K562 (cell line): ENCODE measurements around the gene SLCO1B1. TPM values are rescaled to one million over a fixed set of nuclear protein-coding genes. Genes with fewer than 3 reads are reported as not detected.

Experiments used
- MBD2 ChIP-seq: sonication (generic); IDR thresholded peaks from 2 replicates; pipeline ENCODE4 v1.6.1; 2016; ENCODE audit warnings: low read depth, borderline replicate concordance
- PHB2 ChIP-seq: fragments of 450-650 bp; IDR thresholded peaks from 2 replicates; pipeline ENCODE4 v1.6.1; 2017; ENCODE audit warnings: low read depth
- POLR2B ChIP-seq: fragments of 450-650 bp; IDR thresholded peaks from 2 replicates; pipeline ENCODE4 v1.6.1; 2018; ENCODE audit warnings: low read depth; ENCODE audit not compliant: partially characterized antibody
- PPARD ChIP-seq: fragments of 250-450 bp; sonication (Bioruptor Pico); IDR thresholded peaks from 2 replicates; pipeline ENCODE4 v1.8.0; 2022; ENCODE audit warnings: inconsistent platforms, mild to moderate bottlenecking, moderate library complexity
- RERE ChIP-seq: sonication (generic); formaldehyde crosslinking; IDR thresholded peaks from 2 replicates; pipeline ENCODE4 v1.8.0; 2023; ENCODE audit warnings: missing genetic modification reagents, mild to moderate bottlenecking, borderline replicate concordance
- TBP ChIP-seq: optimal IDR thresholded peaks from 2 replicates; pipeline ENCODE3; 2011; ENCODE audit warnings: low read depth, low read length, improper control_type of control experiment
- XRCC5 ChIP-seq: fragments of 200-400 bp; formaldehyde crosslinking; IDR thresholded peaks from 2 replicates; pipeline ENCODE4 v1.6.1; 2017; ENCODE audit warnings: low read depth, mild to moderate bottlenecking, low read length
- ZKSCAN1 ChIP-seq: fragments of 150-350 bp; IDR thresholded peaks from 2 replicates; pipeline ENCODE4 v1.6.1; 2016; ENCODE audit warnings: low read depth, low read length
- ZNF347 ChIP-seq: fragments of 450-650 bp; formaldehyde crosslinking; IDR thresholded peaks from 2 replicates; pipeline ENCODE4 v1.4.0; 2020; ENCODE audit warnings: low read depth, mild to moderate bottlenecking, moderate library complexity
- ZNF589 ChIP-seq: fragments of 200-800 bp; sonication (Bioruptor generic); IDR thresholded peaks from 2 replicates; pipeline ENCODE4 v1.6.1; 2016; ENCODE audit warnings: low read depth, missing genetic modification characterization, missing compliant biosample characterization
- polyA plus RNA-seq, 8 experiments: library from polyadenylated mRNA; depleted of rRNA in 4 of 8; stranded (reverse) in 5 of 8; unstranded in 3 of 8; fragments of >200 nt; fragmentation: Nextera tagmentation in 2 of 8; fragmentation: Illumina TruSeq in 1 of 8; extraction: Ambion mirVana in 2 of 8; extraction: Trizol in 1 of 8; gene quantifications; 2 replicates each; pipeline versions ENCODE4 v1.2.1 to v1.2.3, GENCODE V29; 2011 to 2014; ENCODE audit warnings: inconsistent platforms in 1 of 8, missing spikeins in 1 of 8
- total RNA-seq, 7 experiments: library from RNA; depleted of rRNA in 6 of 7; stranded (reverse); fragments of >200 nt in 6 of 7; fragmentation: Illumina TruSeq in 2 of 7; extraction: Trizol in 2 of 7; gene quantifications; 2 replicates each; pipeline versions ENCODE4 v1.2.1 to v1.2.3, GENCODE V29; 2011 to 2021; ENCODE audit warnings: low replicate concordance in 1 of 7
- TF ChIP-seq, protein P1 (sequence below), 3 experiments: fragments of 200-800 bp in 1 of 3; sonication (Bioruptor generic) in 1 of 3; sonication (generic) in 1 of 3; formaldehyde crosslinking in 1 of 3; IDR thresholded peaks; 2 replicates each; pipeline versions ENCODE4 v1.6.1 to v1.8.0; 2016 to 2022; ENCODE audit warnings: mild to moderate bottlenecking in 2 of 3, missing compliant biosample characterization in 2 of 3, missing genetic modification characterization in 2 of 3, missing genetic modification reagents in 1 of 3
- TF ChIP-seq, protein P2 (sequence below), 2 experiments: fragments of 450-650 bp; IDR thresholded peaks; 2 replicates each; pipeline ENCODE4 v1.6.1; 2016; ENCODE audit warnings: mild to moderate bottlenecking in 2 of 2, borderline replicate concordance in 1 of 2, low read depth in 1 of 2, moderate library complexity in 1 of 2

SLCO1B1 gene
- total and polyA plus RNA-seq, 9 of the 15 experiments (the other 6 are each of a cell fraction or from before 2014, with no cell fraction given) = 0.04 TPM; not detected in 8

GRCh38 chr12:21234395-21234794 is 103.4 kb downstream of the SLCO1B1 start (continued):
- TF ChIP-seq TBP (no peak), ZKSCAN1 (no peak), MBD2 (no peak), ZNF589 (CRISPR knock-in tag) (no peak), PPARD (no peak), XRCC5 (no peak), RERE (no peak), PHB2 (no peak), ZNF347 (CRISPR knock-in tag) (no peak), POLR2B (no peak)
- TF ChIP-seq, protein P1, sequence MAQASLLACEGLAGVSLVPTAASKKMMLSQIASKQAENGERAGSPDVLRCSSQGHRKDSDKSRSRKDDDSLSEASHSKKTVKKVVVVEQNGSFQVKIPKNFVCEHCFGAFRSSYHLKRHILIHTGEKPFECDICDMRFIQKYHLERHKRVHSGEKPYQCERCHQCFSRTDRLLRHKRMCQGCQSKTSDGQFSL (CRISPR knock-in tag; IDR thresholded peaks at IDR 0.05) = no peak
- TF ChIP-seq, protein P1 (tag; IDR thresholded peaks at IDR 0.05) = peak in 1 of 2 experiments; percentile 85; a peak in 2 of 4 replicates
- TF ChIP-seq, protein P2, sequence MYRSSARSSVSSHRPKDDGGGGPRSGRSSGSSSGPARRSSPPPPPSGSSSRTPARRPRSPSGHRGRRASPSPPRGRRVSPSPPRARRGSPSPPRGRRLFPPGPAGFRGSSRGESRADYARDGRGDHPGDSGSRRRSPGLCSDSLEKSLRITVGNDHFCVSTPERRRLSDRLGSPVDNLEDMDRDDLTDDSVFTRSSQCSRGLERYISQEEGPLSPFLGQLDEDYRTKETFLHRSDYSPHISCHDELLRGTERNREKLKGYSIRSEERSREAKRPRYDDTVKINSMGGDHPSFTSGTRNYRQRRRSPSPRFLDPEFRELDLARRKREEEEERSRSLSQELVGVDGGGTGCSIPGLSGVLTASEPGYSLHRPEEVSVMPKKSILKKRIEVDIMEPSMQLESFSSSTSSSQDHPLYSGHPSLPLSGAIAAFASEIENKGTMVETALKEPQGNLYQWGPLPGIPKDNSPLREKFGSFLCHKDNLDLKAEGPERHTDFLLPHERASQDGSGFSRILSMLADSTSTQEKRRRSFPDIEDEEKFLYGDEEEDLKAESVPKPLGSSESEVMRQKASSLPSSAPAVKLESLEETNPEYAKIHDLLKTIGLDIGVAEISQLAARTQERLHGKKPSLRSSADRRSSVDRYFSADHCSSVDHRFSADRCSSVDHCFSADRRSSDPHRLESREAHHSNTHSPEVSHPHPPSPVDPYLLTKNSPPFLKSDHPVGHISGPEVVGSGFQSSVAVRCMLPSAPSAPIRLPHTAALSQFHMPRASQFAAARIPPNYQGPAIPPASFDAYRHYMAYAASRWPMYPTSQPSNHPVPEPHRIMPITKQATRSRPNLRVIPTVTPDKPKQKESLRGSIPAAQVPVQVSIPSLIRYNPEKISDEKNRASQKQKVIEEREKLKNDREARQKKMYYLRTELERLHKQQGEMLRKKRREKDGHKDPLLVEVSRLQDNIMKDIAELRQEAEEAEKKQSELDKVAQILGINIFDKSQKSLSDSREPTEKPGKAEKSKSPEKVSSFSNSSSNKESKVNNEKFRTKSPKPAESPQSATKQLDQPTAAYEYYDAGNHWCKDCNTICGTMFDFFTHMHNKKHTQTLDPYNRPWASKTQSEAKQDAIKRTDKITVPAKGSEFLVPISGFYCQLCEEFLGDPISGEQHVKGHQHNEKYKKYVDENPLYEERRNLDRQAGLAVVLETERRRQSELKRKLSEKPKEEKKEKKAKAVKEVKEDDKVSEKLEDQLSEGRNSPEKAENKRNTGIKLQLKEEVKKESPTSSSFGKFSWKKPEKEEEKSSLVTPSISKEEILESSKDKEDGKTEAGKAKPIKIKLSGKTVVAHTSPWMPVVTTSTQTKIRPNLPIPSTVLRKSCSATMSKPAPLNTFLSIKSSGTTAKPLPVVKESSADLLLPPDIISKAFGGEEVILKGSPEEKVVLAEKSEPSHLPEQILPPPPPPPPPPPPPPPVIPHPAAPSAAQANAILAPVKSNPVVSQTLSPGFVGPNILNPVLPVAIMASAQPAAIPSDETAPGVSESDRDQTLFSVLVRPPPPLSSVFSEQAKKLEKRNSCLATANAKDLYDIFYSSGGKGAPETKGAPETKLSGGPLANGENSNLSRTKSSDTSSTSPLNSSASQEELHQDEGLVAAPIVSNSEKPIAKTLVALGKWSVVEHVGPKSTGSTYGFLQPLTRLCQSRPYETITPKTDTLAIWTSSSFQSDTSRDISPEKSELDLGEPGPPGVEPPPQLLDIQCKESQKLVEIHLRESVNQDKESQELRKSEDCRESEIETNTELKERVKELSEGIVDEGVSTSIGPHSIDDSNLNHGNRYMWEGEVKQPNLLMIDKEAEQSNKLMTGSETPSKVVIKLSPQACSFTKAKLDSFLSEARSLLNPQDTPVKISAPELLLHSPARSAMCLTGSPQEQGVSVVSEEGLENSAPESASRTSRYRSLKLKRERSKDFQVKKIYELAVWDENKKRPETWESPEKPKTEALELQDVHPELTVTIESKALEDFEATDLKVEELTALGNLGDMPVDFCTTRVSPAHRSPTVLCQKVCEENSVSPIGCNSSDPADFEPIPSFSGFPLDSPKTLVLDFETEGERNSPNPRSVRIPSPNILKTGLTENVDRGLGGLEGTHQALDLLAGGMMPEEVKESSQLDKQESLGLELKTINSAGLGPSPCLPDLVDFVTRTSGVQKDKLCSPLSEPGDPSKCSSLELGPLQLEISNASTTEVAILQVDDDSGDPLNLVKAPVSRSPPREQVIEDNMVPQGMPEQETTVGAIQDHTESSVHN (IDR thresholded peaks at IDR 0.05; ENCODE audit: borderline replicate concordance in 1 of 2, low read depth in 1 of 2) = no peak
